ENCODE measurements around the gene KRT73. TPM values are rescaled to one million over a fixed set of nuclear protein-coding genes. Genes with fewer than 3 reads are reported as not detected.

Gene KRT73
- total and polyA plus RNA-seq, 2 of the 8 experiments (the other 6 are each of a cell fraction or from before 2014, with no cell fraction given): not detected

GRCh38 chr12:52579468-52580465, 38.6 kb downstream of the KRT73 start:
- Histone ChIP-seq H3K4me1 (replicated peaks in 1 of 4; ENCODE audit: control insufficient read depth in 3 of 4, insufficient read depth in 4 of 4, low read length in 3 of 4) (no peaks in the 10 kb centered on the region), H2BK12ac (ENCODE audit: low read depth, low read length) (no peak overlapping the region), H3K23me2 (ENCODE audit: low read depth, low read length) (no peaks in the 10 kb centered on the region), H3K27ac (ENCODE audit: low read depth, low read length) (no peak overlapping the region), H4K91ac (replicated peaks; ENCODE audit: insufficient read length, low read length) (no peak overlapping the region), H3K36me3 (ENCODE audit: control insufficient read depth in 2 of 4, insufficient read depth in 4 of 4, low read length in 3 of 4) (no peaks in the 10 kb centered on the region), H3K9me3 (ENCODE audit: insufficient read depth in 2 of 2, low read depth in 1 of 2, low read length in 1 of 2) (no peaks in the 10 kb centered on the region), H2AK5ac (ENCODE audit: low read depth, low read length) (no peak overlapping the region), H4K20me1 (replicated peaks in 1 of 2; ENCODE audit: control insufficient read depth in 1 of 2, insufficient read depth in 2 of 2, low read length in 2 of 2) (no peaks in the 10 kb centered on the region), H3K4ac (replicated peaks; ENCODE audit: insufficient read length, low read depth, low read length) (no peak overlapping the region), H2BK15ac (ENCODE audit: low read length) (no peak overlapping the region), H3K18ac (ENCODE audit: extremely low read depth, low read length) (no peak overlapping the region), H2AFZ (ENCODE audit: low read length) (no peak overlapping the region), H2BK120ac (replicated peaks; ENCODE audit: low read depth, low read length) (no peak overlapping the region), H3K4me2 (ENCODE audit: insufficient read depth in 1 of 2, low read depth in 2 of 2, low read length in 2 of 2) (no peak overlapping the region), H3K4me3 (ENCODE audit: extremely low read depth in 1 of 4, insufficient read depth in 2 of 4, low read depth in 3 of 4, low read length in 4 of 4) (no peak overlapping the region), H3K23ac (ENCODE audit: insufficient read length) (no peak overlapping the region), H3K14ac (ENCODE audit: insufficient read length) (no peak overlapping the region), H2BK5ac (ENCODE audit: low read depth, low read length) (no peak overlapping the region; the same call in 1 of the 2 replicates), H3K79me1 (ENCODE audit: low read depth, low read length) (no peaks in the 10 kb centered on the region), H3K9ac (replicated peaks in 1 of 4; ENCODE audit: extremely low read depth in 1 of 4, low read depth in 3 of 4, low read length in 3 of 4) (no peak overlapping the region), H3K79me2 (ENCODE audit: control insufficient read depth in 1 of 2, insufficient read depth in 2 of 2, low read length in 2 of 2) (no peaks in the 10 kb centered on the region), H3K27me3 (replicated peaks in 1 of 4; ENCODE audit: control insufficient read depth in 3 of 4, extremely low read depth in 1 of 4, insufficient read depth in 3 of 4, low read length in 3 of 4) (no peaks in the 10 kb centered on the region), H4K8ac (ENCODE audit: extremely low read depth, insufficient read depth, low read length) (peak overlapping the region; percentile 19; the same call in 1 of the 2 replicates), H4K5ac (ENCODE audit: insufficient read length, low read depth, low read length) (no peak overlapping the region), H3K56ac (replicated peaks; ENCODE audit: insufficient read length, low read depth, low read length) (no peak overlapping the region), H2BK20ac (ENCODE audit: low read length) (no peak overlapping the region)
- ChIA-PET POLR2A (ENCODE audit: partially characterized antibody) (interaction anchor here (0.6 kb wide), 1 partner anchor 1605 kb away, joined by 3 read pairs; no protein-coding TSS in a partner anchor), CTCF (ENCODE audit: partially characterized antibody) (interaction anchor here (0.7 to 23.2 kb wide), 18 partner anchors 9 to 432 kb away, joined by 3 to 502 read pairs (median 4); no protein-coding TSS in a partner anchor)
- no peak for FAIRE-seq
- DNase-seq (ENCODE audit: low read depth in 1 of 2, low spot score in 2 of 2): no peak
- WGBS, 2 experiments (ENCODE audit: extremely low coverage in 1 of 2, insufficient coverage in 1 of 2, insufficient read length in 1 of 2, insufficient replicate concordance in 2 of 2, low coverage in 1 of 2, low lambda C conversion rate in 2 of 2, missing lambda C conversion rate in 1 of 2): 89% methylated on average over 9 of the region's 10 CpGs; no CpG with 5 or more reads in 1 of the 2 experiments
- TF ChIP-seq HDAC6 (IDR thresholded peaks at IDR 0.05; ENCODE audit: low read depth, low read length): no peak
- no peak for TF ChIP-seq CHD1 (IDR thresholded peaks at IDR 0.05; ENCODE audit: low read depth, low read length)
- no peak for TF ChIP-seq ATF3 (IDR thresholded peaks at IDR 0.05; ENCODE audit: insufficient read depth, low read depth, low read length)
- no peak for TF ChIP-seq MAX (IDR thresholded peaks at IDR 0.05)
- no peak for TF ChIP-seq YY1 (IDR thresholded peaks at IDR 0.05; ENCODE audit: low read depth, low read length)
- no peak for TF ChIP-seq HDAC2 (IDR thresholded peaks at IDR 0.05; ENCODE audit: borderline replicate concordance in 1 of 2, low read depth in 2 of 2, low read length in 2 of 2)
- TF ChIP-seq BRCA1 (IDR thresholded peaks at IDR 0.05; ENCODE audit: low read depth, low read length): no peak
- TF ChIP-seq SRF (IDR thresholded peaks at IDR 0.05; ENCODE audit: low read depth, low read length): no peak
- no peak for TF ChIP-seq SIRT6 (IDR thresholded peaks at IDR 0.05; ENCODE audit: low read length)

Data from H1 (cell line).